ENCODE results near the gene TPCN2. TPM values are rescaled to one million over a fixed set of nuclear protein-coding genes. Genes with fewer than 3 reads are reported as not detected.
"Not testable (repeated sequence)": the region's sequence is repeated elsewhere in the genome, so short reads cannot be mapped to it uniquely, and the experiment has no call there.

TPCN2 gene
- total and polyA plus RNA-seq, 12 donors, result 3.4 to 19.2 (median 7.8) TPM

DNA sequence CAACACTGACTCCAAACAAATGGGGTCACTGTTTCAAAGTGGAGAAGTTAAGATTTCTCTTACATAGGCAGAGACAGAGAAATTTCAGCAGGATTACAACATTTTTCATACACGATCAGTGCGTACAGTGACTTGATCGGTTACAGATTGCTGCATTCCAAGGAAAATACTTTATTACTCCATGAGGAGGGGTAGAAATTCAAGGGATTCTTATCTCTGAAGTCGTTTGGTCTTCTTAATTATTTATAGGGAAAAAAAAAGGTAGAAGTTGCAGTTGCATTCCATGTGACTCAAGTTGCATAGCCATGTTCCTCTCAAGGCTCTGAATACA is 96.3 kb downstream of the TPCN2 start:
- no peak for DNase-seq
- H3K9me3 ChIP-seq, result peaks cover 0 to 37% (median 18%) of the 10 kb centered on the region in 11 donors
- ATAC-seq, result no peak
- peaks cover 0 to 5% (median 0%) of the 10 kb centered on the region in 9 donors for H3K36me3 ChIP-seq
- H3K4me1 ChIP-seq, result no peaks in the 10 kb centered on the region
- 74 to 79% methylated on average over 4 of the region's 4 CpGs for WGBS, 2 donors
- no peak overlapping the region for H3K27ac ChIP-seq
- TF ChIP-seq, protein P1, sequence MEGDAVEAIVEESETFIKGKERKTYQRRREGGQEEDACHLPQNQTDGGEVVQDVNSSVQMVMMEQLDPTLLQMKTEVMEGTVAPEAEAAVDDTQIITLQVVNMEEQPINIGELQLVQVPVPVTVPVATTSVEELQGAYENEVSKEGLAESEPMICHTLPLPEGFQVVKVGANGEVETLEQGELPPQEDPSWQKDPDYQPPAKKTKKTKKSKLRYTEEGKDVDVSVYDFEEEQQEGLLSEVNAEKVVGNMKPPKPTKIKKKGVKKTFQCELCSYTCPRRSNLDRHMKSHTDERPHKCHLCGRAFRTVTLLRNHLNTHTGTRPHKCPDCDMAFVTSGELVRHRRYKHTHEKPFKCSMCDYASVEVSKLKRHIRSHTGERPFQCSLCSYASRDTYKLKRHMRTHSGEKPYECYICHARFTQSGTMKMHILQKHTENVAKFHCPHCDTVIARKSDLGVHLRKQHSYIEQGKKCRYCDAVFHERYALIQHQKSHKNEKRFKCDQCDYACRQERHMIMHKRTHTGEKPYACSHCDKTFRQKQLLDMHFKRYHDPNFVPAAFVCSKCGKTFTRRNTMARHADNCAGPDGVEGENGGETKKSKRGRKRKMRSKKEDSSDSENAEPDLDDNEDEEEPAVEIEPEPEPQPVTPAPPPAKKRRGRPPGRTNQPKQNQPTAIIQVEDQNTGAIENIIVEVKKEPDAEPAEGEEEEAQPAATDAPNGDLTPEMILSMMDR (IDR thresholded peaks at IDR 0.05), result no peak
- H3K4me3 ChIP-seq, result no peak overlapping the region
- intact Hi-C loops (cut with DNase I), result no loop called here
- H3K27me3 ChIP-seq, result no peaks in the 10 kb centered on the region

GRCh38 chr11:69148377-69148762 is 99.6 kb downstream of the TPCN2 start:
- WGBS, 2 donors, result 97 to 98% methylated on average over 13 of the region's 13 CpGs
- Histone ChIP-seq H3K27ac (no peak overlapping the region), H3K4me1 (peaks cover 0 to 12% (median 0%) of the 10 kb centered on the region in 9 donors), H3K9me3 (peaks cover 0 to 37% (median 18%) of the 10 kb centered on the region in 11 donors), H3K27me3 (no peaks in the 10 kb centered on the region), H3K4me3 (no peak overlapping the region), H3K36me3 (peaks cover 0 to 5% (median 0%) of the 10 kb centered on the region in 9 donors)
- ATAC-seq (no peak), DNase-seq (no peak)
- intact Hi-C loops (cut with DNase I), result no loop called here
- TF ChIP-seq, protein P1 (IDR thresholded peaks at IDR 0.05), result no peak

DNA sequence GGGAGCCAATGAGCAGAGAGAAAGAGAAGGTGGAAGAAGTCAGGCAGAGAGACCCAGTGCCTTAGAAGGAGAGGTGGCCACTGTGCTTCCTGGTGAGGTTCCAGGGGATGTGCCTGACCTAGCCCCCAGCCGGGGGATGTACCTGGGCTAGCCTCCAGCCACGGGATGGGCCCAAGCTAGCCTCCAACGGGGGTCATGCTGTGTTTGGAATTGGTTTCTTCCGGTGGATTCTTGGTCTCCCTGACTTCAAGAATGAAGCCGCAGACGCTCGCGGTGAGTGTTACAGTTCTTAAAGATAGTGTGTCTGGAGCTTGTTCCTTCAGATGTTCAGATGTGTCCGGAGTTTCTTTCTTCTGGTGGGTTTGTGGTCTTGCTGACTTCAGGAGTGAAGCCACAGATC is 100.1 kb downstream of the TPCN2 start:
- DNase-seq (no peak), ATAC-seq (no peak)
- TF ChIP-seq, protein P1 (IDR thresholded peaks at IDR 0.05), result no peak
- H3K27me3 ChIP-seq, result no peaks in the 10 kb centered on the region
- no peak overlapping the region for H3K4me3 ChIP-seq
- H3K9me3 ChIP-seq, result peaks cover 0 to 37% (median 18%) of the 10 kb centered on the region in 11 donors
- intact Hi-C loops (cut with DNase I), result no loop called here
- peaks cover 0 to 5% (median 0%) of the 10 kb centered on the region in 9 donors for H3K36me3 ChIP-seq
- 91% methylated on average over 9 of the region's 9 CpGs for WGBS, 2 donors
- peaks cover 0 to 17% (median 0%) of the 10 kb centered on the region in 9 donors for H3K4me1 ChIP-seq
- no peak overlapping the region for H3K27ac ChIP-seq

DNA sequence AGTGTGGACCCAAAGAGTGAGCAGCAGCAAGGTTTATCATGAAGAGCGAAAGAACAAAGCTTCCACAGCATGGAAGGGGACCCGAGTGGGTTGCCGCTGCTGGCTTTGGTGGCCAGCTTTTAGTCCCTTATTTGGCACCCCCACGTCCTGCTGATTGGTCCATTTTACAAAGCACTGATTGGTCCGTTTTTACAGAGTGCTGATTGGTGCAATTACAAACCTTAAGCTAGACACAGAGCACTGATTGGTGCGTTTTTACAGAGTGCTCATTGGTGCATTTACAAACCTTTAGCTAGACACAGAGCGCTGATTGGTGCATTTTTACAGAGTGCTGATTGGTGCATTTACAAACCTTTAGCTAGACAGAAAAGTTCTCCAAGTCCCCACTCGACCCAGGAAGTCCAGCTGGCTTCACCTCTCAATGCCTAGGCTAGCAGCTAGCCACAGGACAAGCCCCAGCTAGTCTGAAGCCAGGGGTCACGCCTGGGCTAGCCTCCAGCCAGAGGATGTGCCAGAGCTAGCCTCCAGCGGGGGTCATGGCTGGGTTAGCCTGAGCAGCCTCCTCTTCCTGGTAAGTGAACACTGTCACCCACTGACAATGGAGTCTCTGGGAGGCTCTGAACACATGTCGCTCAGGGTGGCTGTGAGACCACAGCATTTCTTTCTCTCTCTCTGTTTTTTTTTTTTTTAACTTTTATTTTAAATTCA is 100.8 kb downstream of the TPCN2 start:
- H3K4me1 ChIP-seq, result peaks cover 0 to 24% (median 4%) of the 10 kb centered on the region in 9 donors
- H3K36me3 ChIP-seq; H3K27me3 ChIP-seq; ATAC-seq; DNase-seq; H3K27ac ChIP-seq; H3K4me3 ChIP-seq; intact Hi-C loops (cut with DNase I): not testable (repeated sequence)
- 96 to 97% methylated on average over 11 of the region's 11 CpGs for WGBS, 2 donors
- H3K9me3 ChIP-seq, result peaks cover 0 to 37% (median 18%) of the 10 kb centered on the region in 11 donors

GRCh38 chr11:69150175-69150574 is 101.4 kb downstream of the TPCN2 start:
- no peak for ATAC-seq
- TF ChIP-seq, protein P1 (IDR thresholded peaks at IDR 0.05), result no peak
- Histone ChIP-seq H3K4me3 (no peak overlapping the region), H3K27ac (no peak overlapping the region), H3K36me3 (peaks cover 0 to 5% (median 0%) of the 10 kb centered on the region in 9 donors), H3K27me3 (no peaks in the 10 kb centered on the region), H3K9me3 (peaks cover 0 to 36% (median 18%) of the 10 kb centered on the region in 11 donors), H3K4me1 (peaks cover 0 to 30% (median 7%) of the 10 kb centered on the region in 9 donors)
- no peak for DNase-seq
- 88 to 90% methylated on average over 3 of the region's 3 CpGs for WGBS, 2 donors
- intact Hi-C loops (cut with DNase I), result no loop called here

All from heart right ventricle (tissue), 16 donors.